Uterus (tissue), 2 donors: ENCODE measurements around the gene SLC25A52.

Source experiments
- POLR2A ChIP-seq, 2 donors: fragments of 450-650 bp; IDR thresholded peaks; one replicate each; pipeline ENCODE4 v1.6.1; 2016; ENCODE audit warnings: antibody characterized with exemption in 2 of 2, mild to moderate bottlenecking in 1 of 2, moderate library complexity in 1 of 2
- TF ChIP-seq, protein P1 (sequence below), 4 experiments: fragments of 200-600 bp in 2 of 4; fragments of 450-650 bp in 2 of 4; sonication (generic) in 2 of 4; IDR thresholded peaks; one replicate each; pipeline ENCODE4 v1.5.1; 2016 to 2019; ENCODE audit warnings: antibody characterized with exemption in 4 of 4, mild to moderate bottlenecking in 2 of 4, moderate library complexity in 1 of 4

DNA sequence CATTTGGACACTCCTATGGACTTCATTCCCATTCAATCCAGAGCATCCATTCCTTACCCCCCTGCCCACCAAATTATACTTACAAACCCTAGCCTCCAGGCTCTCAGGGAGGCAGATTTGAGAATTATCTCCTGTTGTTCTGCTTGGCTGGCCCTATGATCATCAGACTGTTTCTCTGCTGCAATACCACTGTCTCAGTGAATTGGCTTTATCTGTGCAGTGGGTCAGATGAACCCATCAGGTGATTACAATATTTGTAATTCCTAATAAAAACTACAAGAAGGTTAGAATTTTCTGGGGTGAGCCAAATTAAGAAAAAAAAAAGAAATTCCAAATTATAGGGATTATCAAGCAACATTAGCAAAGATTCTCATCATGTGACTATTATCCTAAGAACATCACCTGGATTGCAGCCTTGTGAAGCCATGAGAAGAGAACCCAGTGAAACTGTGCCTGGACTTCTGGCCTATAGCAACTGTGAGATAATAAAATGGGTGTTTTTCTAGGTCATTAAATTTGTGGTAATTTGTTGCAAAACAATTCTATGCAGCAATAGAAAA is 17.8 kb upstream of the SLC25A52 start:
- TF ChIP-seq, protein P1, sequence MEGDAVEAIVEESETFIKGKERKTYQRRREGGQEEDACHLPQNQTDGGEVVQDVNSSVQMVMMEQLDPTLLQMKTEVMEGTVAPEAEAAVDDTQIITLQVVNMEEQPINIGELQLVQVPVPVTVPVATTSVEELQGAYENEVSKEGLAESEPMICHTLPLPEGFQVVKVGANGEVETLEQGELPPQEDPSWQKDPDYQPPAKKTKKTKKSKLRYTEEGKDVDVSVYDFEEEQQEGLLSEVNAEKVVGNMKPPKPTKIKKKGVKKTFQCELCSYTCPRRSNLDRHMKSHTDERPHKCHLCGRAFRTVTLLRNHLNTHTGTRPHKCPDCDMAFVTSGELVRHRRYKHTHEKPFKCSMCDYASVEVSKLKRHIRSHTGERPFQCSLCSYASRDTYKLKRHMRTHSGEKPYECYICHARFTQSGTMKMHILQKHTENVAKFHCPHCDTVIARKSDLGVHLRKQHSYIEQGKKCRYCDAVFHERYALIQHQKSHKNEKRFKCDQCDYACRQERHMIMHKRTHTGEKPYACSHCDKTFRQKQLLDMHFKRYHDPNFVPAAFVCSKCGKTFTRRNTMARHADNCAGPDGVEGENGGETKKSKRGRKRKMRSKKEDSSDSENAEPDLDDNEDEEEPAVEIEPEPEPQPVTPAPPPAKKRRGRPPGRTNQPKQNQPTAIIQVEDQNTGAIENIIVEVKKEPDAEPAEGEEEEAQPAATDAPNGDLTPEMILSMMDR (IDR thresholded peaks at IDR 0.05) = no peak
- TF ChIP-seq POLR2A (IDR thresholded peaks at IDR 0.05) = no peak
